A549 (cell line): ENCODE measurements around the gene ARIH1. TPM values are rescaled to one million over a fixed set of nuclear protein-coding genes. Genes with fewer than 3 reads are reported as not detected.

Experiments
- ATAC-seq, 2 experiments: fragments of 200-7000 bp in 1 of 2; fragments of >200 bp in 1 of 2; cut with Nextera tagmentation in 1 of 2; cut with Tn5 transposase in 1 of 2; 3 replicates each; pipeline versions ENCODE4 v1.8.0 to v1.9.1; 2018 to 2020; ENCODE audit warnings: mild to moderate bottlenecking in 1 of 2, moderate library complexity in 1 of 2
- CTCF ChIA-PET: fragments of 300-600 bp; sonication (Branson Sonifier 250); formaldehyde crosslinking; extraction: SDS; loops from one replicate; lab custom pipeline; 2021; ENCODE audit warnings: antibody characterized with exemption, inconsistent platforms; lab: Yijun Ruan, JAX
- POLR2A ChIA-PET: fragments of 350-600 bp; formaldehyde crosslinking; extraction: SDS; loops from one replicate; lab custom pipeline; 2021; ENCODE audit warnings: antibody characterized with exemption, inconsistent platforms; lab: Yijun Ruan, JAX
- DNase-seq, 2 experiments: peaks; one replicate each; pipeline versions ENCODE4 v3.0.0 to v3.0.0-alpha.2; 2011 to 2016; ENCODE audit warnings: low read depth in 1 of 2, low spot score in 1 of 2
- FAIRE-seq: peaks from 2 replicates; lab custom pipeline; 2011; peaks lifted over from hg19 to GRCh38; lab: Jason Lieb, UNC
- H3K27ac ChIP-seq, 2 experiments: fragments of >200 bp; sonication (Bioruptor Twin); formaldehyde crosslinking; 3 replicates each; pipeline ENCODE4 v1.5.1; 2016 to 2017
- H3K4me1 ChIP-seq: fragments of >200 bp; sonication (Bioruptor Twin); formaldehyde crosslinking; 3 replicates; pipeline ENCODE4 v1.6.1; 2016
- H3K4me2 ChIP-seq: fragments of >200 bp; sonication (Bioruptor Twin); formaldehyde crosslinking; 3 replicates; pipeline ENCODE4 v1.6.1; 2016
- H3K4me3 ChIP-seq: fragments of >200 bp; sonication (Bioruptor Twin); formaldehyde crosslinking; 3 replicates; pipeline ENCODE4 v1.5.1; 2016
- H3K9me3 ChIP-seq: fragments of >200 bp; sonication (Bioruptor Twin); formaldehyde crosslinking; 3 replicates; pipeline ENCODE4 v1.6.1; 2016
- ATOH8 ChIP-seq: fragments of 250-450 bp; sonication (Bioruptor Pico); IDR thresholded peaks from 2 replicates; pipeline ENCODE4 v1.5.0; 2020; ENCODE audit warnings: low read depth, mild to moderate bottlenecking, moderate library complexity
- BHLHE40 ChIP-seq: IDR thresholded peaks from 2 replicates; pipeline ENCODE4 v1.6.1; 2012; ENCODE audit warnings: low read depth, low read length, inconsistent platforms
- CHD2 ChIP-seq: fragments of 150-350 bp; IDR thresholded peaks from 2 replicates; pipeline ENCODE4 v1.6.1; 2014; ENCODE audit warnings: low read length; ENCODE audit not compliant: partially characterized antibody
- CHD4 ChIP-seq: fragments of 200-600 bp; sonication (generic); IDR thresholded peaks from 2 replicates; pipeline ENCODE4 v1.6.1; 2016; ENCODE audit warnings: antibody characterized with exemption, mild to moderate bottlenecking, borderline replicate concordance
- CTCF ChIP-seq: fragments of >200 bp; sonication (Bioruptor Twin); formaldehyde crosslinking; IDR thresholded peaks from 3 replicates; pipeline ENCODE4 v1.5.1; 2016
- ESRRA ChIP-seq: fragments of 150-350 bp; IDR thresholded peaks from 2 replicates; pipeline ENCODE4 v1.6.1; 2014; ENCODE audit warnings: mild to moderate bottlenecking, low read length, borderline replicate concordance
- FOSL2 ChIP-seq, 2 experiments: fragments of 450-650 bp in 1 of 2; fragments of >200 bp in 1 of 2; sonication (Bioruptor Twin) in 1 of 2; formaldehyde crosslinking; IDR thresholded peaks; 2 replicates each; pipeline versions ENCODE4 v1.5.0 to v1.6.1; 2016 to 2020; ENCODE audit warnings: mild to moderate bottlenecking in 1 of 2, moderate library complexity in 1 of 2
- FOXS1 ChIP-seq: fragments of 250-450 bp; sonication (Bioruptor Pico); IDR thresholded peaks from 2 replicates; pipeline ENCODE4 v1.5.0; 2020; ENCODE audit warnings: mild to moderate bottlenecking, moderate library complexity
- HES2 ChIP-seq: fragments of >200 bp; sonication (Bioruptor Twin); formaldehyde crosslinking; IDR thresholded peaks from 2 replicates; pipeline ENCODE4 v1.6.1; 2016
- HEYL ChIP-seq: fragments of 250-450 bp; sonication (Bioruptor Pico); IDR thresholded peaks from 2 replicates; pipeline ENCODE4 v1.8.0; 2021; ENCODE audit warnings: mild to moderate bottlenecking, moderate library complexity
- JUN ChIP-seq, 2 experiments: fragments of >200 bp; sonication (Bioruptor Twin); formaldehyde crosslinking; IDR thresholded peaks; 2 replicates in 1 of 2; 3 replicates in 1 of 2; pipeline ENCODE4 v1.6.1; 2016 to 2017
- JUNB ChIP-seq: fragments of >200 bp; sonication (Bioruptor Twin); formaldehyde crosslinking; IDR thresholded peaks from 2 replicates; pipeline ENCODE4 v1.6.1; 2016
- KDM1A ChIP-seq: fragments of 200-600 bp; sonication (generic); IDR thresholded peaks from 2 replicates; pipeline ENCODE4 v1.6.1; 2016; ENCODE audit warnings: low read depth, mild to moderate bottlenecking
- MAX ChIP-seq: IDR thresholded peaks from 2 replicates; pipeline ENCODE4 v1.6.1; 2012
- MYC ChIP-seq: IDR thresholded peaks from 2 replicates; pipeline ENCODE4 v1.6.1; 2012; ENCODE audit warnings: mild to moderate bottlenecking, inconsistent platforms, low read length, improper control_type of control experiment, borderline replicate concordance
- PBX3 ChIP-seq: IDR thresholded peaks from 2 replicates; pipeline ENCODE4 v1.6.1; 2012
- POLR2A ChIP-seq: IDR thresholded peaks from 2 replicates; pipeline ENCODE4 v1.6.1; 2012; ENCODE audit warnings: mild to moderate bottlenecking, low read length
- POLR2AphosphoS2 ChIP-seq: conservative IDR thresholded peaks from 2 replicates; pipeline ENCODE4 v1.6.1; 2012; ENCODE audit warnings: low read length, improper control_type of control experiment, inconsistent platforms
- RCOR1 ChIP-seq: fragments of 150-350 bp; IDR thresholded peaks from 2 replicates; pipeline ENCODE4 v1.6.1; 2014; ENCODE audit warnings: antibody characterized with exemption, low read length, low read depth
- RFX5 ChIP-seq: fragments of 450-650 bp; IDR thresholded peaks from 2 replicates; pipeline ENCODE4 v1.7.1; 2014; ENCODE audit warnings: antibody characterized with exemption, mild to moderate bottlenecking, moderate library complexity
- RNF2 ChIP-seq: fragments of 200-600 bp; sonication (generic); IDR thresholded peaks from 2 replicates; pipeline ENCODE4 v1.6.1; 2016; ENCODE audit warnings: low read depth, mild to moderate bottlenecking, antibody characterized with exemption, moderate library complexity, borderline replicate concordance
- TFCP2L1 ChIP-seq: fragments of 250-450 bp; sonication (Bioruptor Pico); IDR thresholded peaks from 2 replicates; pipeline ENCODE4 v1.5.0; 2021; ENCODE audit warnings: mild to moderate bottlenecking
- ZC3H11A ChIP-seq: fragments of 450-650 bp; IDR thresholded peaks from 2 replicates; pipeline ENCODE4 v1.6.1; 2014; ENCODE audit warnings: antibody characterized with exemption, mild to moderate bottlenecking
- ZNF302 ChIP-seq: fragments of 250-450 bp; sonication (Bioruptor Pico); IDR thresholded peaks from 2 replicates; pipeline ENCODE4 v1.9.0; 2021; ENCODE audit warnings: inconsistent platforms, mild to moderate bottlenecking, moderate library complexity
- ZSCAN20 ChIP-seq: fragments of 250-450 bp; sonication (Bioruptor Pico); IDR thresholded peaks from 2 replicates; pipeline ENCODE4 v1.8.0; 2022; ENCODE audit warnings: mild to moderate bottlenecking, moderate library complexity
- WGBS: methylation state at CpG from one replicate; pipeline ENCODE4 v1.1.6; 2017; ENCODE audit errors: missing lambda C conversion rate; 5-methylcytosine and 5-hydroxymethylcytosine counted together
- polyA plus RNA-seq, 4 experiments: library from polyadenylated mRNA; depleted of rRNA in 3 of 4; stranded (reverse); fragments of >200 nt; fragmentation: RNase III in 1 of 4; extraction: RNeasy Plus Mini Kit Qiagen cat#74134 plus additional on column Dnase treatment in 1 of 4; gene quantifications; 2 replicates in 3 of 4; 3 replicates in 1 of 4; pipeline ENCODE4 v1.2.3, GENCODE V29; 2011 to 2017

The ARIH1 gene
- polyA plus RNA-seq, 2 of the 4 experiments (the other 2 are of a cell fraction), result 92.6 to 127 TPM

GRCh38 chr15:72511536-72511935 is 37.4 kb downstream of the ARIH1 start:
- ATAC-seq, result no peak
- Histone ChIP-seq H3K4me3 (no peak overlapping the region), H3K27ac (no peak overlapping the region), H3K9me3 (no peaks in the 10 kb centered on the region), H3K4me1 (peaks cover 17% of the 10 kb centered on the region), H3K4me2 (no peak overlapping the region)
- no peak for DNase-seq
- 92% methylated on average over 4 of the region's 4 CpGs for WGBS
- CTCF ChIA-PET, result interaction anchor here (1.3 kb wide), 1 partner anchor 9 kb away, joined by 3 read pairs; no protein-coding TSS in a partner anchor
- FAIRE-seq, result no peak
- POLR2A ChIA-PET, result no interaction called here
- TF ChIP-seq ZSCAN20, result no peak
- TF ChIP-seq RNF2, result no peak
- no peak for TF ChIP-seq TFCP2L1 (CRISPR knock-in tag)
- TF ChIP-seq JUNB, result no peak
- TF ChIP-seq ESRRA, result no peak
- TF ChIP-seq RCOR1, result no peak
- TF ChIP-seq CHD4, result no peak
- no peak for TF ChIP-seq POLR2AphosphoS2
- TF ChIP-seq KDM1A, result no peak
- no peak for TF ChIP-seq ATOH8 (CRISPR knock-in tag)
- TF ChIP-seq HEYL (CRISPR knock-in tag), result no peak
- TF ChIP-seq JUN (IDR thresholded peaks at IDR 0.05), result no peak
- TF ChIP-seq MYC, result no peak
- no peak for TF ChIP-seq ZC3H11A
- TF ChIP-seq ZNF302 (CRISPR knock-in tag), result no peak
- no peak for TF ChIP-seq CTCF
- TF ChIP-seq FOSL2 (IDR thresholded peaks at IDR 0.05), result no peak
- TF ChIP-seq FOSL2 (CRISPR knock-in tag; IDR thresholded peaks at IDR 0.05), result no peak

- ChIA-PET POLR2A (no interaction called here), CTCF (interaction anchor here (0.7 to 1.8 kb wide), 6 partner anchors 9 to 22 kb away, joined by 3 to 6 read pairs (median 3); no protein-coding TSS in a partner anchor)
Measured at GRCh38 chr15:72515591-72516389, 41.7 kb downstream of the ARIH1 start.

More at GRCh38 chr15:72515591-72516389, 41.7 kb downstream of the ARIH1 start:
- no peak overlapping the region for H3K27ac ChIP-seq
- no peak overlapping the region for H3K4me3 ChIP-seq
- peaks cover 17% of the 10 kb centered on the region for H3K4me1 ChIP-seq
- peak in 1 of 2 experiments; percentile 39; a peak in 1 of 6 replicates for ATAC-seq
- no peak for FAIRE-seq
- no peak overlapping the region for H3K4me2 ChIP-seq
- H3K9me3 ChIP-seq, result no peaks in the 10 kb centered on the region
- DNase-seq, result no peak
- TF ChIP-seq RFX5 (no peak), ZC3H11A (no peak), MYC (no peak), CTCF (no peak), CHD2 (no peak), FOXS1 (no peak), MAX (no peak), HES2 (no peak), PBX3 (no peak), ESRRA (no peak), BHLHE40 (no peak), TFCP2L1 (CRISPR knock-in tag) (no peak), POLR2A (no peak)
